Astrocyte of the hippocampus (primary cell): ENCODE measurements around the gene SLBP.

Source experiments
- DNase-seq: peaks from one replicate; pipeline ENCODE4 v3.0.0; 2011; ENCODE audit warnings: low read depth, low spot score

The SLBP gene

DNA sequence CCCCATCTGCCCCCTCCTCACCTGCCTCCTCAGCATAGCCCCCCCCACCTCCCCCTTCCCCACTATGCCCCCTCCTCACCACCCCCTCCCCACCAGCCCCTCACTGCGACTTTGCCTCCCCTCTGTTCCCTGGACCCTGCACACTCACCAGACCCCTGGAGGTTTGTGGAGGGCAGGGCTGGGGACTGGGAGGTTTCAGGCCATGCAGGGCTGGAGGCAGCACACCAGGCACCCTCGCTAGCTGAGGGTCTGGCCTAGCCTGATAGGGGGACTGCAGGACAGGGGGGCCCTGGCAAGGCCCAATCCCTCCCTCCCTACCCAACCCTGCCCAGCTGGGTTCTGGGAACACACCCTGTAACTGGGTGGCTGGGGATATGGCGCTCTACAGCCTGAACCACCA lies 37.3 kb upstream of the SLBP start:
- DNase-seq, result no peak

DNA sequence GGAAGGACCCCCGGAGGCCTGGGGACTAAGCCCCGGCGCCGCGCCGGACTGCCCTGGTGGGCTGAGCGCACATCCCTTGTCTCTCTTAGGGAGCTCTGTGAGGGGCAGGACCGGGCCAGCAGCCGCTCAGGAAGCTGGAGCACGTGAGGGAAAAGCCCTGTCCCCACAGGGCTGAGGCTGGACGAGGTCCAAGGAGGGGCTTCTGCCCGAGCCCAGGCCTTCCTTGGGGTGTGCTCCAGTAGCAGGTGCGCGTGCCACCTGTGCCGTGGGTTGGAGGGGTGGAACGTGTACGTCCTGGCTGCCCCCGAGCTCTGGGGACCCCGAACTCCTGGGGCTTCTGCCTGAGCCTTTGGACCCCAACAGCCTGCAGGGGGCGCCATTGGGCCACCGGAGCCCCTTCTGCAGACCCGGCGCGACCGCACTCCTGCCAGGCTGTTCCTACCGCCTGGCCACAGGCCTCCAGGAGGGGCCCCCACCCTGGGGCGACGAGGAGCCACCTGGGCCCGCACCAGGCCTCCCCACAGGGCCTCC lies 36.4 kb upstream of the SLBP start:
- DNase-seq, result peak; percentile 88

DNA sequence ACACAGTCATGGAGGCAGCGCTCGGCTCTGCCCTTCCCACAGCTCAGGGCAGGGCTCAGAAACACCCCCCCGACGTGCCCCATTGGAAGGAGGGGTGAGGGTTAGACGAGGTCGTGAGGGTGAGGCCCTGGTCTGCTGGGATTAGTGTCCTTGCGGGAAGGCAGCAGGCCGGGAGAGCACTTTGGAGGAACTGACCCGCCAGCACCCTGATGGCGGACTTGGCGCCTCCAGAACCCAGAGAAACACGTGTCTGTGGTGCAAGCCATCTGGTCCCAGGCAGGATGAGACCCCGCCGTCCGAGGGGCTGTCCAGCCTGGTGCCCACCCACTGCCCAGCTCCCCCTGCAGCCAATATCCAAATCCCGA lies 35.5 kb upstream of the SLBP start:
- no peak for DNase-seq

DNA sequence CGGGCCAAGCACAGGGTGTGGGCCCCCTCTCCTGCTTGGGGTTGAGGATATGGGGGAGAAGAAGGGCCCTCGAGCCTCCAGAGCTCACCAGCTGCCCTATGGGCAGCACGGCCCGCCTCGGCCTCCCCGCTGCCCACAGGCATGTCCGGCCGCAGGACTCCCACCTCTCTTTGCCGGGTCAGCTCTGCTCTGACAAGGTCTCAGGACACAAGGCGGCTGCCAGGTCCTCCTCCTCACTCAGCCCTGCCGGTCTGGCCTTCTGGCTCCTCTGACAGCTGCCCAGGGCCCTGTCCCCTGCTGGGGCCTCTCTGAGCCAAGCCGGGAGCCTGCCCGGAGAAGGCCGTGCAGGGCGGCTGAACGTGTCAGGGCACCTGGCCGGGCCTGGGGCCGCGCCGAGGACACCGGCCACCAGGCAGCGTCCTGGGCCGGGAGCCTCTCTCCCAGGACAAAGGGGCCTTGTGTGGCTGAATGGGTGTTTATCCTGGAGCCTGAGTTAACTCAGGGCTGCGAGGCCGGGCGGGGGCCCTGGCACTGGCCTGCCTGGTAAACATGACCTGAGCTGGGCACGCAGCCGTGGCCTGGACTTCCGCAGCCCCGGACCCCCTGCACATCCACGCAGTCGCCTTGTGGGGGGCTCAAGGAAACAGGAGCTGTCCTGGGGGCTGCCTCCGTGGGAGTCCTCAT lies 34.9 kb upstream of the SLBP start:
- no peak for DNase-seq

DNA sequence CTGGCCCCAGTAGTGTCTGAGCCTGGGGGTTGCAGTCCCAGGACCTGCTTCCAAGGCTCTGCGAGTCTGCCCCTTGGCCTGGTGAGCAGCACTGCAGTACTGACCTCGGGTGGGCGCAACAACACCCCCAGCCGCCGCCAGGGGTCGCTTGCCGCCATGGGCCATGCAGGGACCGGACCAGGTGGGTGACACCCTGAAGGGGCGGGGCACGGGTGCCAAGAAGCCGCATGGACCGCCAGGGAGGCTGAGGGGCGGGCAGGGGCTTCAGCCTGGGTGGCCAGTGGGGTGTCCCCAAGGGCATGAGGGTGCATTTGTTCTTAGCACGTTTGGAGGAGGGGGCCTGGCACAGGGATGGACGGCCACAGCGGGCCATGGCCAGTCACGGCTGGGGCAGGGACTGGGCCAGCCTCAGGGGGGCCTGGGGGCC lies 34.2 kb upstream of the SLBP start:
- DNase-seq, result peak; percentile 91

DNA sequence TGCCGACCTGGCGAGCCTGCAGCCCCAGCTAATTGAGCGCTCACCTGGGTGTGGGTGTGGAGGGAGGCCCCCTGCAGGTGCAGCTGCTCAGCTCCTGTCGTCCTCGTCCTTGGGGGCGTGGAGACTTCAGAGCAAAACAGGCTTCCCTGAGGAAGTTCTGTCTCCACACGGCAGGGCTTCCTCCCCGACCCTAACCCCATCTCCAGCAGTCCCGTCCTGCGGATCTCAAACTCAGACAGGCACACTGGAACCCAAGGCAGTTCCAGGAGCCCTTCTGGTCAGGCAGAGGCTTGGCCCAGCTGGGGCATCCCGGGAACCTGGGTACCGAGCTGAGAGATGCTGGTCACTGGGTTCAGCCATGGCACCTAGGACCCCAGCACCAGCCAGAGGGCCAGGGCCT lies 33.6 kb upstream of the SLBP start:
- DNase-seq, result no peak

DNA sequence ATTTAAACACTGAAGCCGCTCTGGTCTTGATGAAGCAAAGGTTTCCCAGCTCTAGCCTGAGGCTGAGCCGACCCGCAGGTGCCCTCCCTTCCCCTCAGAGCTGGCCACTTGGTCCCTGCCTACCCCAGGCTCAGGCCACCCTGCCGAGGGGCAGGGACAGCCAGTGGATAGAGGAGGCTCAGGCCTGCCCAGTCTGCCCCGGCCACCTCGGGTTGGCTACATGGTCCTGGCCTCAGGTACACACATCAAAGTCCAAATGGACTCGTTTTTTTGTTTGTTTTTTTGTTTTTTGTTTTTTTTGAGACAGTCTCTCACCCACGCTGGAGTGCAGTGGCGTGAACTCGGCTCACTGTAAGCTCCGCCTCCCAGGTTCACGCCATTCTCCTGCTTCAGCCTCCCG lies 33.0 kb upstream of the SLBP start:
- DNase-seq, result no peak

DNA sequence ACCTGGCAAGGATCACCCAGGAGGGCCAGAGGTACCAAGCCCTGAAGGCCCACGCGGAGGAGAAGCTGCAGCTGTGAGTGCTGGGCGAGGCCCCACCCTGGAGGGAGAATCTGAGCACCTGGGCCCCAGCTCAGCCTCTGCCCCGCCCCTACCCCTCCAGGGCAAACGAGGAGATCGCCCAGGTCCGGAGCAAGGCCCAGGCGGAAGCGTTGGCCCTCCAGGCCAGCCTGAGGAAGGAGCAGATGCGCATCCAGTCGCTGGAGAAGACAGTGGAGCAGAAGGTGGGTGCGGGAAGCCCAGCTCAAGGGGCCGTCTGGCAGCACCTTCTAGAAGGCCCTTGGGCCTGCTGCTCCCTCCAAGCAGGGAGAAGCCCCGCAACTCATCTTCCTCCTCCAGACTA lies 32.4 kb upstream of the SLBP start:
- DNase-seq, result no peak

DNA sequence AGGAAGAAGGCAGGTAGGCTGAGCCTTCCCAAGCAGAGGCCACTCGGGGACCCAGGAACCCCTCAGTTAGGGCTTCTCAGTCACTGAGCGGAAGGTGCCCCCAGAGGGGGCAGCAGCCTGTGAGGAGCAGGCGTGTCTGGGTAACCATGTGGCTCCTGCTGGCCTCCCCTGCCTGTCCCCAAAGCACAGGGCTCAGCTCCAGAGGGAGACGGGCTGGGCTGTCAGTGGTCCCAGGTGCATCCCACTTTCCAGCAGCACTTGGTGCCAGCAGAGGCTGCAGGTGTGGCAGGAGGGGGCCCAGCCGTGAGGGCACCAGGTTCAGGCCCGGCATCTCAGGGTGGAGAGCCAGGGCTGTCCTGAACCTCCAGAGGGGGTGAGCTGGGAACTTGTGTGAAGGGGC lies 31.9 kb upstream of the SLBP start:
- DNase-seq, result no peak

DNA sequence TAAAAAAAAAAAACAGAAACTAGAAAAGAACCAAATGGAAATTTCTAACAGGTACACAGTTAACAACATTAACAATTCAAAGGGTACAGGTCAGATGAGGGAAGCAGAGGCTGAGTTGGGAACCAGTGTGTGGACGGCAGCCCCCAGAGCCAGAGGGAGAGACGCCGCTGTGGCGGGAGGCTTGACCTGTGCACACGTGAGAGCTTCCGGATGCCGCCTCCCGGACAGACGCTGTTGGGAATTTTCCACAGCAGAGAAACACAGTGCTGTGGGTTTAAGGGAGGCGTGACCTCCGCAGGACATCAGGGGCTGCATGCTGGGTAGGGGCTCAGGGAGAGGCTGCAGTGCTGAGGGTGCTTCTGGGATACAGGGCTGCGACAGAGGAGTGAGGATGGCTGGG lies 31.4 kb upstream of the SLBP start:
- no peak for DNase-seq

DNA sequence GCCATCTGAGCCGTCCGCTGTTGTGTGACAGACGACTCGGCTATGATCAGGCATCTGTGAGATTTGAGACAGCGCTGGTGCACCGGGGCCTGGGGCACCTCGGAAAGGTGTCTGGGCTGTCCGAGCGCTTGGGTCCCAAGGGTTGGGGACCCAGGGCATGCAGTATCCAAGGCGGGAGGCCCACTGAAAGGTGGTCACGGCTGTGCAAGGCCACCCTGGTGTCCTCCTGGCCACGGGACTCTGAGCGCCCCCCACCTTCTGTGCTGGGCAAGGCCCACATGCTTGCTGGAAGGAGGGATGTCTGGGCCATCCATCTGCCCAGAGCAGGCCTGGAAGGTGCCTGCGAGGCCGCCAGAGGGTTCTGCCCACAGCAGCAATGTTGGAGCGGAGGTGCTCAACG lies 29.1 kb upstream of the SLBP start:
- DNase-seq, result no peak

DNA sequence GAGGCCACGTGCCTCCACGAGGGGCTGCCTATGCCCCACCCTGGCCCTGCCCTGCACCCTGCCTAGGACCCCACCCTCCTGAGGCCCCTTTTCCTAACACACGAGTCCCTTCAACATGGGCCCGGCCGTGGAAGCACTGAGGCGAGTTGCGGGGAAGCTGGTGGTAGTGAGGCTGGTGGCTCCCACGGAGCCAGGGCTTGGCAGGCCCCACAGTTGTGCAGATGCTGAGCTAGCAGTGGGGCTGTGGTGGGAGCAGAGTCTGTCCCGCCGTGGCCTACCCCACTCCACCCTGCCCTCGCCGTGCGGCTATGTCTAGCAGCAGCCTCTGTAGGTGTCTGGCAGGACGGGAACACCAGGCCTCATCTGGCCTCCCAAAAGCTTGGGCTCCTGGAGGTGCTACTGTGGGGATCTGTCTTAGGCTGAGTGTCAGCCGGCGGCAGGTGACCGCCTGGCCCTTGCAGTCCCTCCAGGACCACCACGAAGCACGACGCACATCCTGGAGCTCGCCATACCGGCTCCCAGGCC lies 28.0 kb upstream of the SLBP start:
- DNase-seq, result no peak

DNA sequence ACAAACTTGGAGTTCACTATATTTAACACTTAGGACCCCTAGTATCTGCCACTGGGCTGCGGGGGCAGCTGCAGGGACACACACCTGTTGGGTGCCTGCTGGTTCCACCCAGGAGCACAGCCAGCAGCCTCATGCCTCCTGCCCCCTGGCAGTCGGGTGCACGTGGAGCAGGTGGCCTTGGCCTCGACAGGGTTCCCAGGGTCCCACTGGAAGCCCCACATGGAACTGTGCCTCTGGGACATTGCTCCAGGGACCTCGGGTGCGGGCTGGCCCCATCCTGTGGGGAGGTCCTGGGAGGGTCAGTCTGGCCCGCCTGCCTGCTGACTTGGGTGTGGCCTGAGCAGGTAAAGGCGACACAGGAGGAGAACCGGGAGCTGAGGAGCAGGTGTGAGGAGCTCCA lies 27.2 kb upstream of the SLBP start:
- no peak for DNase-seq

DNA sequence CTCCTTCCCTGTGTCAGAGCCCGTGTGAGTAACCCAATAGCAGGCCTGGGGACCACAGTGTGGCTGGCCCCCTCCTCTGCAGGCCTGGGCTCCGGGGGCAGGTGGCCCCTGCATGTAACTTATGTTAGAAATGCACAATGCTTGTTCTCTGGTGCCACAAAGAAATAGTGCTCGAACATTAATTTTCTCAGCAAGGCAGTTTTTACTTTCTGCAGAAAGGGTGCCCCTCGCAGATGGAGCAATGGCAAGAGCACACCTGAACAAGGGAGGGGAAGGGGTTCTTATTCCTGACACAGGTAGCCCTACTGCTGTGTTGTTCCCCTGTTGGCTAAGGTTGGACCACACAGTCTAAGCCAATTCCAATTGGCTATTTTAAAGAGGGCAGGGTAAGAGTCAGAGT lies 26.3 kb upstream of the SLBP start:
- no peak for DNase-seq

DNA sequence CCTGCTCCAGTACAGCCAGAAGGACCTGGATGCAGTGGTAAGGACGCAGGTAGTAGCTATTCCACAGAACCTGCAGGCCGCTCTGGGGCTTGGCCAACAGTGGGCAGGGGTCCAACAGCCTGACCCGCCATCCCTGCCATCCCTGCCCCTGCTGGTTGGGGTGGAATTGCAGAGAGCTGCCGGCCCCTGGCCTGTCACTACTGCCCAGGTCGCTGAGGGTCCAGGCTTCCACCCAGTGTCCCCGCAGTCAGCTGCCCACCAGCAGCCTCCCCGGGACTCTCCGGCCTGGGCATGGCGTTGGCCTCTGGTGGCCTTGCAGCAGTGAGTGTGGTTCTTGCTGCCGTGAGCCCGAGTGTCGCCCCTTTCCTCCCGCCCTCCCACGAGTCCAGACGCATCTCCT lies 25.5 kb upstream of the SLBP start:
- no peak for DNase-seq

DNA sequence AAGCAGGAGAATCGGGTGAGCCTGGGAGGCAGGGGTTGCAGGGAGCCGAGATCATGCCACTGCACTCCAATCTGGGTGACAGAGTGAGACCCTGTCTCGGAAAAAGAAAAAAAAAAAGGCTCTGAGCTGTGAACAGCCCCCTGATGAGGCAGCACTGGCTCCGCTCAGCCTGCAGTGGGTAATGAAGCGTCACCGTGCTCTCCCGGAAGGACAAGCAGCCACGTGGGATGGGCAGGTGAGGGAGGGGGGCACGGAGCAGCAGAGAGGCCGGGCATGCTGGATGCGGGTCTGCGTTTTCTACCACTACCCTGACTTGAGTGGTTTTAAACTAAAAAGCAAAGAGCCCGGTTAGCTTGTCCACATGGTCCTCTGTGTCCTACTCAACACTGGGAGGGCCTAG lies 24.7 kb upstream of the SLBP start:
- DNase-seq, result no peak

DNA sequence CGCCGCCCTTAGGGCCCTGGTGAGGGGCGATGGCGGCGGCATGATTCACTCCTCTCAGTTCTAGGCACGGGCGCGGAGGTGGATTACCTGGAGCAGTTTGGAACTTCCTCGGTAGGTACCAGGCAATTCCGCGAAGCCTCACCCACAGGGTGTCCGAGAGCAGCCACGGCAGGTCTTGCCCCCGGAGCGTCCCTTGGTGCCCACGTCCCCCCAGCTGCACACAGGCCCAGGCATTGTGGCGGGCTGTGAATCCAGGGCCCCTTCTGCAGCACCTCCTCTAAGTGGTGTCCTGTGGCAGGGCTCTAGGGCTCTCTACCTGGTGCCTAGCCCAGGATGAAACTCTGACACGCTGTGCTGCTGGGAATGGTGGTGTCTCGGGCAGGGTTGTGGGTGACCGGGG lies 23.1 kb upstream of the SLBP start:
- no peak for DNase-seq

DNA sequence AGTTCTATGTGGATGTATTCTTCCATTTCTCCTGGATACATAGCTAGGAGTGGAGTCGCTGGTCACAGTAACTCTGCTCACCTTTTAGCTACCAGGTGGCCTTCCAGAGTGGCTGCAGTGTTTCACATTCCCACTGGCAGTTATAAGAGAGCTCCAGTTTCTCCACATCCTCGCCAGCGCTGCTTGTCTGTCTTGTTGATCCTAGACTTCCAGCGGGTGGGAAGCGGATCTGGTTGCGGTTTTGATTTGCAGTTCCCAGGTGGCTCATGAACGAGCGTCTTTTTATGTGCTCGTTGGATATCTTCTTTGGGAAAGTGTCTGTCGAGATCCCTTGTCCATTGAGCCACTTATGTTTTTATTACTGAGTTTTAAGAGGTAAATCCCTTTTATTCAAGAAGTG lies 20.8 kb upstream of the SLBP start:
- DNase-seq, result no peak

DNA sequence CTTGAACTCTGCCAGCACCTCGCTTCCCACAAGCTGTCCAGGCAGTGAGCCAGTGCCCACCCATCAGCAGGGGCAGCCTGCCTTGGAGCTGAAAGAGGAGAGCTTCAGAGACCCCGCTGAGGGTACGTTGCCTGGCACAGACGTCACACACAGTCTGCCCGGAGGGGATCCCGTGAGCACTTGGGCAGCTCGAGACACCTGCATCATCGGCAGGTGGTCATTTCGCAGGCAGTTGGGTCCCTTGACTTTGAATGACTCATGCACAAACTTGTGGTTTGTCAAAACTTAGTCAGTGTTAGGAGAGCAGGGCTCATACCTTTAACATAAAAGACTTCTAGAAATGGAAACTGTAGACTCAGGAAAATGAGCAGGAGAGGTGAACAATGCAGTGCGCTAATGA lies 19.1 kb upstream of the SLBP start:
- DNase-seq, result peak; percentile 82

DNA sequence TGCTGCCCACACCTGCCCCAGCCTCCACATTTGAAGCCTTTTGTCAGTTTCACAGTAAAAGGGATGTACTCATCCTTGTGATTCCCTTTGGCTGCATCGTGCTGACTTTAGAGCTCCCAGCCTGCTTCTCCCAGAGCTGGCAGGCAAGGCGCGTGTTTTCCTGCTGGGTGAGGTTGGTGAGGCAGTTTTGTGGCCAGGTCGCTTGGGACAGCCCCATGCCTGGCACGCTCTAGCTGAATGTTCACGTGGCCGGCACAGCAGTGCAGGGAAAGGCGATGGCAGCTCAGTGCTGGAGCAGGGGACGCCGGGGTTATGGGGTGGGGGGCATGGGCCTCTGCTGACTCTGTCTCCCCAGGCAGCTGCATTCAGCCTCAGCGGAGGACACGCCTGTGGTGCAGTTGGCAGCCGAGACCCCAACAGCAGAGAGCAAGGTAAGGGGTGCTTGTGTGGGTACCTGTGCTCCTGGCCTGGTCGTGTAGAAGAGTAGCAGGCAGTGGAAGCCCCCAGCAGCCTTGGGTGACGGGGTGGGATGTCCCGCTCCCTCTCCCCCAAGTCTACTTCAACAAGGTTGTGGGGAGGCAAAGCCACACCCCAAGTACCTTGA lies 18.5 kb upstream of the SLBP start:
- no peak for DNase-seq

DNA sequence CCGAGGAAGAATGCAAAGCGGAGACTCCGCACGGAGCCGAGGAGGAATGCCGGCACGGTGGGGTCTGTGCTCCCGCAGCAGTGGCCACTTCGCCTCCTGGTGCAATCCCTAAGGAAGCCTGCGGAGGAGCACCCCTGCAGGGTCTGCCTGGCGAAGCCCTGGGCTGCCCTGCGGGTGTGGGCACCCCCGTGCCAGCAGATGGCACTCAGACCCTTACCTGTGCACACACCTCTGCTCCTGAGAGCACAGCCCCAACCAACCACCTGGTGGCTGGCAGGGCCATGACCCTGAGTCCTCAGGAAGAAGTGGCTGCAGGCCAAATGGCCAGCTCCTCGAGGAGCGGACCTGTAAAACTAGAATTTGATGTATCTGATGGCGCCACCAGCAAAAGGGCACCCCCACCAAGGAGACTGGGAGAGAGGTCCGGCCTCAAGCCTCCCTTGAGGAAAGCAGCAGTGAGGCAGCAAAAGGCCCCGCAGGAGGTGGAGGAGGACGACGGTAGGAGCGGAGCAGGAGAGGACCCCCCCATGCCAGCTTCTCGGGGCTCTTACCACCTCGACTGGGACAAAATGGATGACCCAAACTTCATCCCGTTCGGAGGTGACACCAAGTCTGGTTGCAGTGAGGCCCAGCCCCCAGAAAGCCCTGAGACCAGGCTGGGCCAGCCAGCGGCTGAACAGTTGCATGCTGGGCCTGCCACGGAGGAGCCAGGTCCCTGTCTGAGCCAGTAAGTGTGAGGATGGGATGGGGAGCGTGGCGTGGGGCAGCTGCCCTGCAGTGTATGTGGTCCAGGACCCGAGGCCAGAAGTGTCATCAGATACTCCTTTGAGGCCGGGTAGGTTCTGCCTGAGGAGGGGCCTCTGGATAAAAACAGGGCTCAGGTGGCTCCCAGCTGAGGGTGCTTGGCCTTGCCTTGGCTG lies 16.2 kb upstream of the SLBP start:
- DNase-seq, result no peak
